Stimulated activated naive CD4-positive, alpha-beta T cell treated with Interleukin-2 at 50 U/mL for 16 hours (primary cell): ENCODE results near the gene DNAJC18.
A peak's percentile ranks its signal among the peaks of the same experiment; 100 is the strongest.
"Not testable (repeated sequence)": the region's sequence is repeated elsewhere in the genome, so short reads cannot be mapped to it uniquely, and the experiment has no call there.

Source experiments
- DNase-seq: peaks from one replicate; lab custom pipeline; 2025; lab: John Stamatoyannopoulos, UW

Gene DNAJC18

DNA sequence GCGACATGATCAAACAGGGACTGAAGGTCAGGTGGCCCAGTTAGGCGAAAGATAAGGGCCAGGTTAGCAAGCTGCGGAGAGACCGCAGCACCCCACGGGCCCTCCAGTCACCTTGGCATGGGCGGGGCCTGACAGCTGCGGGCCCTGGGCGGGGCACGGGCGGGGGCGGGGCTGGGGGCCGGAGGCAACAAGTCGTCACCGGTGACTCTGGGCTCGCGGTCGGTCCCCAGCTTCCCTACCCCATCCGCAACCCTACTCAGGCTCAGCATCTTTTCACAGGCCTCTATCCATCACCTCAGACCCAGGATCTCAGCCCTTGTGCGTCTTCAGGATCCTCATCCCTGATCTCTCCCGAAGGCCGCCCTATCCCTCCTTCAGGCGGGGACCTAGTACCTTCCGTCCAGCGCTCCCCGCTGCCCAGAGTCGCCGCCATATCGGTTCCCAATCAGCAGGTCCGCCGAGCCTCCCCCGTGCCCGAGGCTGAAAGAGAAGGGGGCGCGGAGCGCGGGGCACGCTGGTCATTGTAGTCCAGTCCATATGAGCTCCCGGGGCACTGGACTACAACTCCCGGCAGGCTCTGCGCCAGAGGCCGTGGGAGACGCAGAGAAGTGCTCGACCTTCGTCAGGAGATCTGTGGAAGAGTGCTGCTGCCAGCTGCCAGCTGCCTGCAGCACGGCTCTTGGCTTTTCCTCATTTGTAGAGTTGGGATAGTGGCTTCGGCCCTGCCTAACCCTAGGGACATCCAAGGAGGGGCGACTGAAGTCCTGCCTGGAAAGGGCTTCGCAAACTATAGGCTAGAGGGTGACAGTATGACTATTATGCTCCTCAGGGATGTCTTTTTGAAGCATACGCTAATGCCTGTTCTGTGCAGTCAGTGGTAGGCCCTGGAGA lies at the start of gene DNAJC18:
Gene DNAJC18 (minus strand): TSS at position 513 of the 891 bp plus-strand sequence. CDS start 80 bp downstream, at position 433.
- DNase-seq = peak; percentile 89

DNA sequence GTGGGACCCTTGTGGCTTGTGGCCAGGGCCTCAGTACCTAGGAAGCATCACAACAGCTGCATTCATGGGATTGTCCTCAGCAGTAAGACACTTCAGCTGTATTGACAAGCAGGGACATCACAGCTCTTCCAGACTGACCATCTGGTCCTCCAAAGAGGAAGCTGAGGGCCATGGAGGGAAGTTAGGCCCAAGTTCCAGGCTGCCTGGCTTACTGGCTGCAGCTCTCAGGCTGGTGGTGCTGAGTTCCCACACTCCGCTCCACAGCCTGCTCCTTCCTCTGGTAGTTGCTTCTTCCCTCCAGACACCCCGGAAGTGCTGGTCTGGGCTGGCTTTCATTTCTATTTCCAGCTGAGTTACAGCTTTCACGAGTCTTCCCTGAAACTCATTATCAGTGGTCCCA lies 48.9 kb upstream of the DNAJC18 start:
- DNase-seq = no peak

DNA sequence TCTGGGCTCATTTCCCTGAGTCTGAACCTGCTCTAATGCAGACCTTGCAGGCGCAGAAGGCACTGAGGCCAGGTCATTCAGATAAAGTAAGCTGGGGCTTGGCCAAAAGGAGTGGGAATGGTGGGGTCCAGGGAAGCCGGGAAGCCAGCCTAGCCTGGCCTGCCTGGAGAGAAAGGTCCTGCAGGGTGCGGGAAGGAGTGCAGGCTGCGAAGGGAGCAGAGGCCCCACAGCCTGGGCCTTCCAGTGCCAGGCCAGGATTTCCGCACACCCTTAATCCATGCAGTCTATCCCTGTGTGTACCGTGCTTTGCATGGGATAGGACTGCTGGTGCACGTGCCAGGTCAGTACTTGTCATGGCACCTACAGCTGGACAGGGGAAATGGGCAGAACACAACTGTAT lies 46.9 kb upstream of the DNAJC18 start:
- DNase-seq = no peak

DNA sequence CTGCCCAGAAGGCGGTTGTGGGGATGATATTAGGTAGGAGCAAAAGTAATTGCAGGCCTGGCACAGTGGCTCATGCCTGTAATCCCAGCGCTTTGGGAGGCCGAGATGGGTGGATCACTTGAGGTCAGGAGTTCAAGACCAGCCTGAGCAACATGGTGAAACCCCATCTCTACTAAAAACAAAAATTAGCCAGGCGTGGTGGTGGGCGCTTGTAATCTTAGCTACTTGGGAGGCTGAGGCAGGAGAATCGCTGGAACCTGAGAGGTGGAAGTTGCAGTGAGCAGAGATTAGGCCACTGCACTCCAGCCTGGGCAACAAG lies 43.5 kb upstream of the DNAJC18 start:
- DNase-seq = not testable (repeated sequence)

DNA sequence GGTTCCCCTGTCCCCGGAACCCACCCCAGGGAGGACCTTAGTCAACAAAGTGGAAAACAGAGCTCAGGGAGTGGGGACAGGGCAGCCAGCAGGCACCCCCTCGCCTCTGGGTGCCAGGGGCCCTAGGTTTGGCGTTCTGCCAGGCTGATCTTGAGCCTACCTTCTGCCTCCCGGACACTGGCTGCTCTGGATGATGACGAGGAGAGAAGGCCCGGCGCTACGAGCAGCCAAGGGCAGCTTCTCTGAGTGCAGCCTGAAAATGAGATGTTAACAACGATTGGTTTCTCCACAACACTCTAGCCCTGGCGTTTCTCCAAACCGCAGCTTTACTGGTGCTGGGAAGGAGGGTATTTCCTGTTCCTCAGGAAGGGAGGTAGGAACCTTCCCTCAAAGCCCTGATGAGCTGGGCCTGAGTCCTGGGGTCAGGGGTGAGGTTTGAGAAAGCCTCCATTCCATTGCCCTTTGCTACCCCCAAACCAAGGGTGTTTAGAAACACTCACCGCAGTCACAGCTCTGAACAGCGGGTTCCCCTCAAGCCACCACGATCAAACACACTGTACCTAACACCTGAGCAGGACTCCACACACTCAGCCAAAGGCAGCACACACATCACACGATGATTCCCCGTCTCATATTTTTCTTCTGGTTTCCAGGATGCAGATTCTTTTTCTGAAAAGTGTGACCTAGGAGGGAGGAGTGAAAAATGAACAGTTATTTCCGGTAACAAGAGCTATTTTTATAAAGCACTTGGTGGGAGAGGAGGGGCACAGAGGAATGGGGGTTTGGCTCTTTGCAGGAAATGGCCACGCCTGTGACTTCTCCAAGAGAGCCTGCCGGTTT lies 42.9 kb upstream of the DNAJC18 start, which contains the start of gene STING1:
Gene STING1 (minus strand): TSS at position 709 of the 840 bp plus-strand sequence. CDS start 1,054 bp downstream, outside the sequence.
- peak; percentile 53 for DNase-seq

DNA sequence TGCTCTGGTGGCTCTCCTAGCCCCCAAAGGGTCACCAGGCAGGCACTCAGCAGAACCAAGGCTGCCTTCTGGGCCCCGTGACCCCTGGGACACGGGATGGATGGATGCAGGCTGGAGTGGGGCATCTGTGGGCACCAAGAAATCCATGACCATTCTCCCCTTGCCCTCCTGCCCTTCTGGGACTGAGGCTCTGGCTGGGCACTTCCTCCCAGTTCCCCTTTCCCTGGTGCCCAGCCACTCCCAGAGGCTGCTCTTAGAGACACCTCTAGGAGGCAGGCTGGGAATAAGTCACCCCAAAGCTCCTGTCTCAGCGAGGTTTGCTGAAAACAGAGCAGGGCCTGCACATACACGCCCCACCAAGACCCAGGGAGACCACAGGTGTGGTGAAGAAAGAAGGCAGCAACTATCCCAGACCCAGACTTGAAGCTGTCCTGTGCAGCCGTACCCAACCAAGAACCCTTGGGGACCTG lies 42.3 kb upstream of the DNAJC18 start:
- DNase-seq = peak; percentile 33

DNA sequence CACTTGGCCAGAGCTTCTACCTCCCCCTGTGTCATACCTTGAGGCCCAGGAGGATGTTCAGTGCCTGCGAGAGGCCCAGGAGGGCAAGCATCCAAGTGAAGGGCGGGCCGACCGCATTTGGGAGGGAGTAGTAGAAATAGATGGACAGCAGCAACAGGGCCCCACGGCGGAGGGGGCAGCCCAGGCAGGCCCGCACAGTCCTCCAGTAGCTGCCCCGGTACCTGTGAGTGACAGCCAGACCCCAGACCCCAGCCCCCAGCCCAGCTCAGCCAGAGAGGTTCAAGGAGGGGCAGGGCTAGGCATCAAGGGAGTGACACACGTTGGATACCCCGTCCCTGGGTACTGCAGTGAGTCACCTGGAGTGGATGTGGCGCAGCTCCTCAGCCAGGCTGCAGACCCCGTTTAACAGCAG lies 41.8 kb upstream of the DNAJC18 start:
- peak; percentile 25 for DNase-seq

DNA sequence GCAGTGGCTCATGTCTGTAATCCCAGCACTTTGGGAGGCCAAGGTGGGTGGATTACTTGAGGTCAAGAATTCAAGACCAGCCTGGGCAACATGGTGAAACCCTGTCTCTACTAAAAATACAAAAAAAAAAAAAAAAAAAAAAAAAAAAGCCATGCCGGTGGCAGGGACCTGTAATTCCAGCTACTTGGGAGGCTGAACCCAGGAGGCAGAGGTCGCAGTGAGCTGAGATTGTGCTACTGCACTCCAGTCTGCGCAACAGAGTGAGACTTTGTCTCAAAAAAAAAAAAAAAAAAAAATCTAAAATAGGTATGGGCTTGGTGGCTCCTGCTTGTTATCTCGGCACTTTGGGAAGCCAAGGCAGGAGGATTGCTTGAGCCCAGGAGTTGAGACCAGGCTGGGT lies 40.4 kb upstream of the DNAJC18 start:
- not testable (repeated sequence) for DNase-seq

DNA sequence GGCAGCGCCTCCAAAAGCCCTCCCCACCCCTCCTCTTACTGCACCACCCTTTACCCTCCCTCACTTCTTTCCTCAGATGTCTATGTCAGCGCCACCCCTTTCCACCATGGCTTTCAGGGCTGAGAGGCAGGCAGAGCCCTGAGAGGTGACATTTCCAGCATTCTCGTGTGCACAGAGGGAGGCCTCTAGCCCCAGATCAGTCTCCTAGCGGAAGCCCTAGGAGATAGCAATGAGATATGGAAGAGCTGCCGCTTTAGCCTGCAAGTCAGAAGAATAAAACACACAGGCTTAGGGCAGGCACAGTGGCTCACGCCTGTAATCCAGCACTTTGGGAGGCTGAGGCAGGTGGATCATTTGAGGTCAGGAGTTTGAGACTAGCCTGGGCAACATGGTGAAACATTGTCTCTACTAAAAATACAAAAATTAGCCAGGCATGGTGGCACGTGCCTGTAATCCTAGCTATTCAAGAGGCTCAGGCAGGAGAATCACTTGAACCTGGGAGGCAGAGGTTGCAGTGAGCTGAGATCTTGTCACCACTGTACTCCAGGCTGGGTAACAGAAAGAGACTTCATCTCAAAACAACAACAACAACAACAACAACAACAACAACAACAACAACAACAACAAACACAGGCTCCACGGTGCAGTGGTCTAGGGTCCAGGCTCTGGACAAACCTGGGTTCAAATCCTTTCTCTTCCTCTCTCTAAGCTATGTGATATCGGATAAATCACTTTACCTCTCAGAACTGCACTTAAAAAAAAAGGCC lies 39.5 kb upstream of the DNAJC18 start:
- DNase-seq = not testable (repeated sequence)

DNA sequence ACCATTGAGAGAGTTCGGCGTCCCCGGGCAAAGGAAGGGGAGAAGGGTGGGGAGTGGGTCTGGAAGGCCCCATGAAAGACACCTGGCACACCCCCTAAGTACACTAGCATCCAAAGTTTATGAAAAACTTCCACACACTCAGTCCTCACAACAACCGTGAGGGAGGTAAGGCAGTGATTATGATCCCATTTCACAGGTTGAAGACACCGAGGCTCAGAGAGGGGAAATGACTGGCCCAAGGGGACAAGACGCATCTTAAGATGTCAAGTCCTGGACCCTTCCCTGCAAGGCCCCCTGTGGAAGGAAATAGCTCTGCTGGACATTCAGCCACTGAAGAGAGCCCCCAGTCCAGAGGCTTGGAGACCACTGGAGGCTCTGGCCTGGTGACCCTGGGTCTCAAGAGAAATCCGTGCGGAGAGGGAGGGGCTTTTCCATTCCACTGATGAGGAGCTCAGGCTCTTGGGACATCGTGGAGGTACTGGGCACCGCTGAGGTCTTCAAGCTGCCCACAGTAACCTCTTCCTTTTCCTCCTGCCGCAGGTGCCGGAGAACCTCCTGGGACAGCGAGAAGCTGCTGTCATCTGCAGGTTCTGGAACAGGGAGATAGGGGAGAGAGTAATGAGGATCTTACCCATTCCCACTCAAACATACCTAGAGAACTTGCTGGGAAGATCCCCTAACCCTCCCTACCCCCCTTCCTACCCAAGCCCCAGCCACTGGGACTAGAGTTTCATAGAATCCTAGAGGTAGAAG lies 36.7 kb upstream of the DNAJC18 start:
- DNase-seq = no peak

DNA sequence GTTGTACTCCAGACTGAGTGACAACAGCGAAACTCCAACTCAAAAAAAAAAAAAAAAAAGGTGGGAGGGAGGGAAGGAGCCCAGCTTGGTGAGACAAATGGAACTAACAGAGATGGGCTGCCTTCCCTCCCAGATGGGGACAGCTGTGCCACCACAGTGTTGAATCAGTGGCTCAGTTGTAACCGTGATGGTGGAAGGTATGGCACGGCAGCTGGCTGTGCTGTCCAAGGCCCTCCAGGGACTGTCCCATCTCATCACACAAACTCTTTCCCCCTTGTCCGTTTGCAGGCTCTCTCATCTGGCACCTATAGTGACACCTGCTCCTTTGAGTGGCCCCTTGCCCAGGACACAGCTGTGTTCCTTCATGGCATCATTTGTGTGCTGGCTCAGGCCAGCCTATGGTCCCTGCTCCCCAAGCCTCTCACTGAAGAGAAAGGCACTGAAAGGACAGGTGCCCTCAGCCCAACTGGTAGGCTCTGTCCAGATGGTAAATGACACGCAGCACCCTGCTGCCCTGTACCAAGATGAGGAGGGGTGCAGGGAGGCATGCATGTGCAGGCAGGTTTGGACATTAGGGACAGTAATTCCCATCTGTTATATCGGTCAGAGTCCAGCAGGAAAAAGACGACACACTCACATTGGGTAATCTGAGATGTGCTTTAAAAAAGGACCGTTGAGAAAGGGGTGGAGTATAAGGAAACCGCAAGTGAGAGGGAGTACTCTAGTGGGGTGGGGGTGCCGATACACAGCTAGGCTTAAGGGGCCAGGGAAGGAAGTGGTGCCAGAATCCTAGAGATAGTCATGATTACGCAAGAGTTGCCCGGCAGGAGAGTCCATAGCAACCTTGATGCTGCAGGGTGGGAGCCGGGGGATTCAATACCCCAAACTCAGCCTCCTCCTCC lies 35.8 kb upstream of the DNAJC18 start:
- no peak for DNase-seq

DNA sequence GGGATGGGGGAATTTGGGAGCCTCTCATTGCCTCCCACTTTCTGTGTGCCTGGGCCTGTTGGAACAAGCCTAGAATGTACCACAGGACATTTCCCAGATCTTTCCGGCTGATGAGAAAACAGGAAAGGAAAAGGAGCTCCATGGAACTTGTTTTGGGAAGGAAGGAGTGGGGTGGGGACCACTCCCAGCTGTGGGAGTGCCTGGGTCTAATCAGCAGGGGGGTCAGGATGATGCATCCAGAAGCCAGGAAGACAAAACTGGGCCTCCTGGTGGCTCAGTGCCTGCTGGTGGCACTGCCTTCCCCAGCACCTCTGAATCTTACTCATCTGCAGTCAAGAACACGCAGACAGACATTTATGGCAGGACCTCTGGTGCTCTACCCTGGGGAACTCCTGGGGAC lies 34.2 kb upstream of the DNAJC18 start:
- DNase-seq = no peak

DNA sequence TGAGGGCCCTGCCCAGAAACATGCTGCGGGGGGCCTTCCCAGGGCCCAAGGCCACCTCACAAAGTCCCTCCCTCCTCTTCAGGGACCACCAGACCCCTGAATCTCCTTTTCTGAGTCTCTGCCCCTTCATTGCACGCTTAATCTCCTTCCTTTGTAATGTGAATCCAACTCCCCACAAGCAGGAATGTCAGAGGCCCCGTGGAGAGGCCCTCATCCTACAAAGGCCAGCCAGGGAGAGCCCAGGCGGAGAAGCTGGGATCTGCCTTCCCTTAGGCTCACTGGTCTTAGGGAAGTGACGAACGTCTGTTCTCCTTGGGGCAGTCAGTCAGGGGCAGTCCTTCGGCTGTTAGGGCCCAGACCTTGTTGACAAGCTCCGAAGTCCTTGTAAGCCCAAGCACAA lies 33.8 kb upstream of the DNAJC18 start:
- DNase-seq = no peak

DNA sequence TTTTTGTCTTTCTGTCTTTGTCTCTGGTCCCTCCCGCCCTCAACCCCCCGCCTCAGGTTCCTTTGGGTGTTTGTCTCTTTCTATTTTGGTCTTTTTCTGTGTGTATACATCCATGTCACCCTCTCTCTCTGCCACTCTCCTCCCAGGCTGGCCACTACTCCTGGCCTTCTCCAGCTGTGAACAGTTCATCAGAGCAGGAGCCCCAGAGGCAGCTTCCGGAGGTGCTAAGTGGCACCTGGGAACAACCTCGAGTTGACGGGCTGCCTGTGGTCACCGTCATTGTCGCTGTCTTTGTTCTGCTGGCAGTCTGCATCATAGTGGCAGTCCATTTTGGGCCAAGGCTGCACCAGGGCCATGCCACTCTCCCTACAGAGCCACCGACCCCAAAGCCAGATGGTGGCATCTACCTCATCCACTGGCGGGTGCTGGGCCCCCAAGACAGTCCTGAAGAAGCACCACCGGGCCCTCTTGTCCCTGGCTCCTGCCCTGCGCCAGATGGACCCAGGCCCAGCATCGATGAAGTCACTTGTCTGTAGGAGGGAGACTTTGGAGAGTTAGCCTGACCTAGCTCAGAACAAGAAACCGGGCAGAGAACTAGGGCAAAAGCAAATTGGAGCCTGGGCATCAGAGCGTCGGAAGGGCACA lies 33.2 kb upstream of the DNAJC18 start:
- DNase-seq = no peak

DNA sequence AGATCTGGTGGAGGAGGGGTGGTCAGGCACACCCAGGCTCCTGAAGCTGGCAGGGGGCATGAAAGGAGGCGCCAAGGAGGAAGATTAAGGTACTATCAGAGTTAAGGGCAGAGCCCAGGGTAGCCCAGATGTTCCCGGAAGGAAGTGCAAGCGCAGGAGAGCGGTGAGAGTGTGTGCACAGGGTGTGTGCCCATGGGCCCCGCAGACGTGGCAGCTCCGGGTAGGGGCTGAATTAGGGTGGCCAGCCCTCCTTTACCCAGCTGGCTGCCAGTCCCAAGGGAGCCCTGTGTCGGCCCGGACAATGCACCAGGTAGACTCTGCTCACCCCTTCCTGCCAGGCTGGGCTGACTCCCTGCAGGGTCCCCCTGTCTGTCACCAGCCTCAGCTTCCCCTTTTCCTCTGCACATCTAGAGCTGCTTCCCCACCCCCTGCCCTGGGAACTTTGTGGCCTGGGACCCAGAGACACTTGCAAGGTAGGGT lies 31.5 kb upstream of the DNAJC18 start, which contains the start of gene SMIM33:
Gene SMIM33 (plus strand): TSS at position 184 of the 480 bp plus-strand sequence. CDS start 118 bp downstream, at position 302.
- peak; percentile 40 for DNase-seq

DNA sequence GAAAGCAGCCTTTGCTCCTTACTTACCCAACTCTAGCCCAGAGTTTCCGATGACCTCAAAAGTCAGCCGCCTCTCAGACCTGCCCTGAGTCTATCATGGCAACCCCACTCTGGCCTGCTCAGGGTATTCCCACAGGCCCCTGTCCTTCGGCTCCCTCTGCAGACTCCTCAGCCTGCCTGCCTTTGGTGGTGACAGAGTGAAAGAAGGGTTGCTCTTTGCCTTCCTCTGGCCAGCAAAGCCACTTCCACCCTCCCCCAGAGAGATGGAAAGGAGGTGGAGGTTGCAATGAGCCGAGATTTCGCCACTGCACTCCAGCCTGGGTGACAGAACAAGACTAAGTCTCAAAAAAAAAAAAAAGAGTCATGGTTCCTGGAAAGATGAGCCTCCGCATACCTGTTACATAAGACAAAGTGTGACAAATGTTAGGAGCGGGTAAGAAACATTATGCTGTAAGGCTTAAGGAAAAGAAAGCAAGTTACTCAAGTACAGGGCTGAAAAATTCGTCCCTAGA lies 29.2 kb upstream of the DNAJC18 start:
- DNase-seq = no peak

DNA sequence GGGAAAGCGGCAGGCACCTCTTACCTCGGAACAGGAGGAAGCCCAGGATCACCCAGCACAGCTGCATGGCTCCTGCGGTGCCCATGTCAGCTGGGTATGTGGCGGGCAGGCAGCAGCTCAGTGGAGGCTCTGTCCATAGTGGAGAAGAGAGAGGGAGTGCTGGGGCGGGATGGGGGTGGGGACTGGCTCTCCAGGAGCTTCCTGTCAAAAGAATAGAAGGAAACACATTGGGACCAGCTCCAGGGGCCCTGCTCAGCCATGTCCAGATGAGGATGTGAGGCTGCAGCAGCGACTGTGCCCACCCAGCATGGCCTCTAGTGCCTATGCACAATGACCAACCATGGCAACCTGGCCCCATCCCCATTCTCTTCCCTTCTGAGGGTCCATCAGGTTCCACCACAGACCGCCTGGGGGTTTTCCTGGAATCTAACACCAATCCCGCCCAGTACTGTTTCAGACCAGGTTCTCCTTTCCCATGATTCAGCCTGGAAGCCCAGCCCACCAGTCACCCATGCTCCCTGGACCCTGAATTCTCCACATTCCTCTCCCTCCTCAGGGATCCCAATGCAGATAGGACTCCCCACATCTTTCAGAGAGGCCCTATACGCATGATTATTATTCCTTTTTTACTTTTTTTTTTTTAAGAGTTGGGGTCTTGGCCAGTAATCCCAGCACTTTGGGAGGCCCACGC lies 23.4 kb upstream of the DNAJC18 start, which contains the start of gene ECSCR:
Gene ECSCR (minus strand): TSS at position 158 of the 691 bp plus-strand sequence. CDS start 73 bp downstream, at position 85.
- DNase-seq = no peak

DNA sequence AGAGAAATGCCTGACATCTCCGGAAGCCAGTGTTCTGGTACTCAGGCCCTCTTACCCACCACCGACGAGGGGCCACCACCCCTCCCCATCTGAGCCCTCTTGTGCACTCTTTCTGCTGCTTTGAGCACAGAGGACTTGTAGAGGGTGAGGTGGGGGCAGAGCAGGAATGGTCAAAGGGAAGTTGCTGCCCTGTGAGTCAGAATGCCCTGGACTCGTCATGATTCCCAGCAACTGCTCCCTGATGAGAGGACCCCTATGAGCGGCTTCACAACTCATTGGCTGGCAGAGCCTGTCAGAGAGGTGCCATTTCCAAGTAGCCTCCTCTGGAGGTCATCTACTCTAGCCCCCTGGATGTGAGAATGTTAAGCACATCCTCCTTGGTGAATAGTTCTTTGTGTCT lies 22.4 kb upstream of the DNAJC18 start:
- DNase-seq = no peak
